Amniotic stem cell (primary cell): ENCODE data around the gene ESM1.

Source experiments
- DNase-seq: peaks from one replicate; lab custom pipeline; 2025; lab: John Stamatoyannopoulos, UW

The ESM1 gene

GRCh38 chr5:54981928-54982327 is 3.5 kb downstream of the ESM1 start:
- DNase-seq: no peak

GRCh38 chr5:54975701-54976100 is 9.7 kb downstream of the ESM1 start:
- no peak for DNase-seq

- DNase-seq: no peak
These were observed 15.3 kb downstream of the ESM1 start for GRCh38 chr5:54969856-54970828.

- no peak for DNase-seq
These were observed 16.2 kb downstream of the ESM1 start for GRCh38 chr5:54969242-54969641.

GRCh38 chr5:54965806-54966205 is 19.6 kb downstream of the ESM1 start:
- DNase-seq: no peak

GRCh38 chr5:54964405-54964804 is 21.0 kb downstream of the ESM1 start:
- no peak for DNase-seq

GRCh38 chr5:54959673-54960418 is 25.5 kb downstream of the ESM1 start:
- DNase-seq: no peak

GRCh38 chr5:54956922-54957321 is 28.5 kb downstream of the ESM1 start:
- no peak for DNase-seq

GRCh38 chr5:54947187-54947586 is 38.2 kb downstream of the ESM1 start:
- DNase-seq: no peak

GRCh38 chr5:54946306-54946819 is 39.0 kb downstream of the ESM1 start:
- DNase-seq: no peak

- DNase-seq: no peak
These were observed 41.0 kb downstream of the ESM1 start for GRCh38 chr5:54944364-54944763.

- DNase-seq: no peak
These were observed 43.2 kb downstream of the ESM1 start for GRCh38 chr5:54942064-54942778.

GRCh38 chr5:54936201-54936600 is 49.2 kb downstream of the ESM1 start:
- no peak for DNase-seq

- DNase-seq: no peak
These were observed 52.6 kb downstream of the ESM1 start for GRCh38 chr5:54932789-54933188.

- DNase-seq: no peak
These were observed 54.7 kb downstream of the ESM1 start for GRCh38 chr5:54930736-54931135.
